Smooth muscle cell (in vitro differentiated cells): ENCODE measurements around the gene CLCN6. TPM values are rescaled to one million over a fixed set of nuclear protein-coding genes. Genes with fewer than 3 reads are reported as not detected.

Experiments
- DNase-seq: peaks from one replicate; lab custom pipeline; 2025; ENCODE audit not compliant: unreplicated experiment; lab: John Stamatoyannopoulos, UW
- H2AFZ ChIP-seq: fragments of 200-600 bp; sonication (generic); 2 replicates; pipeline ENCODE4 v1.6.0; 2016; ENCODE audit warnings: antibody characterized with exemption, low read depth, mild to moderate bottlenecking
- H3F3A ChIP-seq: fragments of 200-600 bp; sonication (generic); 2 replicates; pipeline ENCODE4 v1.6.0; 2017; ENCODE audit warnings: antibody characterized with exemption, low read depth
- H3K27ac ChIP-seq: fragments of 200-600 bp; sonication (generic); 2 replicates; pipeline ENCODE4 v1.5.1; 2016; ENCODE audit warnings: low read depth, mild to moderate bottlenecking
- H3K27me3 ChIP-seq: fragments of 200-600 bp; sonication (generic); 2 replicates; pipeline ENCODE4 v1.6.1; 2016; ENCODE audit warnings: low read depth, mild to moderate bottlenecking
- H3K36me3 ChIP-seq: fragments of 200-600 bp; sonication (generic); 2 replicates; pipeline ENCODE4 v1.5.1; 2016; ENCODE audit warnings: low read depth
- H3K4me1 ChIP-seq: fragments of 200-600 bp; sonication (generic); 2 replicates; pipeline ENCODE4 v1.5.1; 2016; ENCODE audit warnings: low read depth
- H3K4me2 ChIP-seq: fragments of 200-600 bp; sonication (generic); 2 replicates; pipeline ENCODE4 v1.6.0; 2016; ENCODE audit warnings: mild to moderate bottlenecking
- H3K4me3 ChIP-seq: fragments of 200-600 bp; sonication (generic); 2 replicates; pipeline ENCODE4 v1.5.1; 2016; ENCODE audit warnings: mild to moderate bottlenecking
- H3K79me2 ChIP-seq: fragments of 200-600 bp; sonication (generic); 2 replicates; pipeline ENCODE4 v1.6.0; 2016; ENCODE audit warnings: low read depth, mild to moderate bottlenecking
- H3K9ac ChIP-seq: fragments of 200-600 bp; sonication (generic); 2 replicates; pipeline ENCODE4 v1.6.0; 2016; ENCODE audit warnings: low read depth
- H3K9me3 ChIP-seq: fragments of 200-600 bp; sonication (generic); replicated peaks from 2 replicates; pipeline ENCODE4 v1.5.1; 2016; ENCODE audit warnings: low read depth
- H4K20me1 ChIP-seq: fragments of 200-600 bp; sonication (generic); 2 replicates; pipeline ENCODE4 v1.6.0; 2016; ENCODE audit warnings: low read depth
- CTCF ChIP-seq: fragments of 200-600 bp; sonication (generic); IDR thresholded peaks from 2 replicates; pipeline ENCODE4 v1.5.1; 2017; ENCODE audit warnings: borderline replicate concordance, mild to moderate bottlenecking, antibody characterized with exemption; ENCODE audit not compliant: insufficient read depth, poor library complexity, severe bottlenecking
- WGBS: methylation state at CpG from one replicate; pipeline ENCODE4 v1.1.7; 2016; ENCODE audit warnings: low lambda C conversion rate; 5-methylcytosine and 5-hydroxymethylcytosine counted together
- polyA plus RNA-seq: library from polyadenylated mRNA; unstranded; fragments of >200 nt; fragmentation: Nextera tagmentation; extraction: Ambion mirVana; gene quantifications from 2 replicates; pipeline ENCODE4 v1.2.1, GENCODE V29; 2016
- total RNA-seq: library from RNA; depleted of rRNA; stranded (reverse); fragments of >200 nt; gene quantifications from 2 replicates; pipeline ENCODE4 v1.2.3, GENCODE V29; 2014

The CLCN6 gene
- total and polyA plus RNA-seq, 2 experiments from 2014 or later = 9.9 to 13.6 TPM

DNA sequence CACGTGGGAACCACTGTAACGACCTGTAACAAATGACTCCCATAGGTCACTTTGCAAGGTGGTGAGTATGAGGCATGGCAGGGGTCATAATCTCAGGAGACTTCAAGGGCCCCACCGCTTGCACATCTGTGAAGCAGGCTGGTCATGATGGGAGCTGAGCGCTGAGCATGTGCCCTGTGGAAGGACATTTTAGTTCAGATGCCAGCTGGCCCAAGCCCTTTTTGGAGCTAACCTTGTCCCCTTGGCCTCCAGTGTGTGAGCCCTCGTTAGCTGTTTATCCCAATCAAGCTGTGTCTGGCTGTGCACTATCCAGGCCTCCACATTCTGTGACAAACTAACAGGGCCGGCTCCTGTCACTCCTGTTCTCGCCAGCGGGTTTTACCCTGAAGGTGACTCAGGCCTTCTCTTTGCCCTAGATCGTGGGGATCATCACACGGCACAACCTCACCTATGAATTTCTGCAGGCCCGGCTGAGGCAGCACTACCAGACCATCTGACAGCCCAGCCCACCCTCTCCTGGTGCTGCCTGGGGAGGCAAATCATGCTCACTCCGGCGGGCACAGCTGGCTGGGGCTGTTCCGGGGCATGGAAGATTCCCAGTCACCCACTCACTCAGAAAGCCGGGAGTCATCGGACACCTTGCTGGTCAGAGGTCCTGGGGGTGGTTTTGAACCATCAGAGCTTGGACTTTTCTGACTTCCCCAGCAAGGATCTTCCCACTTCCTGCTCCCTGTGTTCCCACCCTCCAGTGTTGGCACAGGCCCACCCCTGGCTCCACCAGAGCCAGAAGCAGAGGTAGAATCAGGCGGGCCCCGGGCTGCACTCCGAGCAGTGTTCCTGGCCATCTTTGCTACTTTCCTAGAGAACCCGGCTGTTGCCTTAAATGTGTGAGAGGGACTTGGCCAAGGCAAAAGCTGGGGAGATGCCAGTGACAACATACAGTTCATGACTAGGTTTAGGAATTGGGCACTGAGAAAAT lies 34.0 kb downstream of the CLCN6 start:
- Histone ChIP-seq H3F3A (no peaks in the 10 kb centered on the region), H3K4me2 (no peak overlapping the region), H3K9ac (no peak overlapping the region), H3K36me3 (no peaks in the 10 kb centered on the region), H3K4me1 (no peaks in the 10 kb centered on the region), H3K9me3 (no peaks in the 10 kb centered on the region), H4K20me1 (peaks cover 55% of the 10 kb centered on the region), H3K27ac (no peak overlapping the region), H3K27me3 (no peaks in the 10 kb centered on the region), H3K79me2 (no peaks in the 10 kb centered on the region), H2AFZ (no peak overlapping the region), H3K4me3 (no peak overlapping the region)
- WGBS = 98% methylated on average over 20 of the region's 20 CpGs
- TF ChIP-seq CTCF = no peak
- no peak for DNase-seq

DNA sequence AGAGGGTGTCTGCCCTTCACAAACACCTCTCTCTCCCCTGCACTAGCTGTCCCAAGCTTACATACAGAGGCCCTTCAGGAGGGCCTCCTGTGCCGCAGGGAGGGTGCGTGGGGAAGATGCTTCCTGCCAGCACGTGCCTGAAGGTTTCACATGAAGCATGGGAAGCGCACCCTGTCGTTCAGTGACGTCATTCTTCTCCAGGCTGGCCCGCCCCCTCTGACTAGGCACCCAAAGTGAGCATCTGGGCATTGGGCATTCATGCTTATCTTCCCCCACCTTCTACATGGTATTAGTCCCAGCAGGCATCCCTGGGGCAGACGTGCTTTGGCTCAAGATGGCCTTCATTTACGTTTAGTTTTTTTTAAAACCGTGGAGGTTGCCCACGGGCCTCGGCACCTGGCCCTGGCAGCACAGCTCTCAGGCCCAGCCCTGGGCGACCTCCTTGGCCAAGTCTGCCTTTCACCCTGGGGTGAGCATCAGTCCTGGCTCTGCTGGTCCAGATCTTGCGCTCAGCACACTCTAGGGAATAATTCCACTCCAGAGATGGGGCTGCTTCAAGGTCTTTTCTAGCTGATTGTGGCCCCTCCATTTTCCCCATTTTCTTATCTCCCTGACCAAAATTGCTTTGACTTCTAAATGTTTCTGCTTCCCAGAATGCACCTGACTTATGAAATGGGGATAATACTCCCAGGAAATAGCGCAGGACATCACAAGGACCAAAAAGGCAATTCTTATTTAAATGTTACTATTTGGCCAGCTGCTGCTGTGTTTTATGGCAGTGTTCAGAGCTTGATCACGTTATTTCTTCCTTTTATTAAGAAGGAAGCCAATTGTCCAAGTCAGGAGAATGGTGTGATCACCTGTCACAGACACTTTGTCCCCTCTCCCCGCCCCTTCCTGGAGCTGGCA lies 35.5 kb downstream of the CLCN6 start:
- Histone ChIP-seq H3K4me3 (no peak overlapping the region), H3K79me2 (no peaks in the 10 kb centered on the region), H3K27ac (no peak overlapping the region), H3K9ac (no peak overlapping the region), H3F3A (no peaks in the 10 kb centered on the region), H3K9me3 (no peaks in the 10 kb centered on the region), H2AFZ (no peak overlapping the region), H3K4me1 (no peaks in the 10 kb centered on the region), H3K36me3 (no peaks in the 10 kb centered on the region), H4K20me1 (peaks cover 58% of the 10 kb centered on the region), H3K27me3 (no peaks in the 10 kb centered on the region), H3K4me2 (no peak overlapping the region)
- 97% methylated on average over 17 of the region's 17 CpGs for WGBS
- no peak for TF ChIP-seq CTCF
- DNase-seq = no peak

DNA sequence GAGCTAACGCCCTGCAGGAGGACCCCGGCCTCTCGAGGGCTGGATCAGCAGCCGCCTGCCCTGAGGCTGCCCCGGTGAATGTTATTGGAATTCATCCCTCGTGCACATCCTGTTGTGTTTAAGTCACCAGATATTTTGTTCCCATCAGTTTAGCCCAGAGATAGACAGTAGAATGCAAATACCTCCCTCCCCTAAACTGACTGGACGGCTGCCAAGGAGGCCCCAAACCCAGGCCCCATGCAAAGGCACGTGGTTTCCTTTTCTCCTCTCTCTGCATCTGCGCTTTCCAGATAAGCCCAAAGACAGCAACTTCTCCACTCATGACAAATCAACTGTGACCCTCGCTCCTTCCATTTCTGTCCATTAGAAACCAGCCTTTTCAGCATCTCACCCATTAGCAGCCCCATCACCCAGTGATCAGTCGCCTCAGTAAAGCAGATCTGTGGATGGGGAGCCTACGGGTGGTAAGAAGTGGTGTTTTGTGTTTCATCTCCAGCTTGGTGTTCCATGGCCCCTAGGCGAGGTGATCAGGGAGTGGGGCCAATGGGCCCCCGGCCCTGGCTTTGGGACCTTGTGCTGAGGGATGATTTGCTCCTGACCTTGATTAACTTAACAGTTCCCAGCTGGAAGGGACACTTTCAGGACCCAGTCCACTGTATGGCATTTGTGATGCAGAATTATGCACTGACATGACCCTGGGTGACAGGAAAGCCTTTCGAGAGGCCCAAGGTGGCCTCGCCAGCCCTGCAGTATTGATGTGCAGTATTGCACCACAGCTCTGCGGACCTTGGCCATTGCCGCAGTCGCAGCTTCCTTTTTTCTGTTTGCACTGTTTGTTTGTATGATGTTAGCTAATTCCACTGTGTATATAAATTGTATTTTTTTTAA lies 36.4 kb downstream of the CLCN6 start:
- H3F3A ChIP-seq = no peaks in the 10 kb centered on the region
- DNase-seq = no peak
- H3K4me2 ChIP-seq = no peak overlapping the region
- H2AFZ ChIP-seq = no peak overlapping the region
- no peak overlapping the region for H3K4me3 ChIP-seq
- H3K9ac ChIP-seq = no peak overlapping the region
- no peaks in the 10 kb centered on the region for H3K9me3 ChIP-seq
- no peaks in the 10 kb centered on the region for H3K4me1 ChIP-seq
- 91% methylated on average over 19 of the region's 19 CpGs for WGBS
- H3K79me2 ChIP-seq = no peaks in the 10 kb centered on the region
- no peak overlapping the region for H3K27ac ChIP-seq
- no peak for TF ChIP-seq CTCF
- peaks cover 58% of the 10 kb centered on the region for H4K20me1 ChIP-seq
- H3K36me3 ChIP-seq = no peaks in the 10 kb centered on the region
- no peaks in the 10 kb centered on the region for H3K27me3 ChIP-seq
